ENCODE data around the gene STXBP1. TPM values are rescaled to one million over a fixed set of nuclear protein-coding genes. Genes with fewer than 3 reads are reported as not detected.

Gene STXBP1
- total RNA-seq, 1 donor from 2014 or later, result 10.6 TPM

- no peak for DNase-seq (ENCODE audit: low read depth)
Observed at GRCh38 chr9:127712371-127712770, 100.3 kb downstream of the STXBP1 start.

- DNase-seq (ENCODE audit: low read depth), result no peak
Observed at GRCh38 chr9:127712867-127713266, 100.8 kb downstream of the STXBP1 start.

- DNase-seq (ENCODE audit: low read depth), result no peak
Observed at GRCh38 chr9:127714020-127714750, 102.1 kb downstream of the STXBP1 start.

GRCh38 chr9:127714951-127715469, 102.9 kb downstream of the STXBP1 start:
- peak; percentile 70 for DNase-seq (ENCODE audit: low read depth)

- DNase-seq (ENCODE audit: low read depth), result peak; percentile 98
Observed at GRCh38 chr9:127715470-127716337, 103.6 kb downstream of the STXBP1 start, which contains the start of the genes PTRH1 and TTC16. PTRH1 (minus strand) TSS chr9:127715663; CDS start chr9:127715639, 24 bp downstream. TTC16 (plus strand) TSS chr9:127716079; CDS start chr9:127716146, 67 bp downstream.

GRCh38 chr9:127716412-127716811, 104.3 kb downstream of the STXBP1 start:
- DNase-seq (ENCODE audit: low read depth), result no peak

GRCh38 chr9:127717766-127718165, 105.7 kb downstream of the STXBP1 start:
- no peak for DNase-seq (ENCODE audit: low read depth)

GRCh38 chr9:127720031-127720864, 108.2 kb downstream of the STXBP1 start:
- DNase-seq (ENCODE audit: low read depth), result no peak

- no peak for DNase-seq (ENCODE audit: low read depth)
Observed at GRCh38 chr9:127720865-127721227, 108.8 kb downstream of the STXBP1 start.

- no peak for DNase-seq (ENCODE audit: low read depth)
Observed at GRCh38 chr9:127721391-127721821, 109.3 kb downstream of the STXBP1 start.

- DNase-seq (ENCODE audit: low read depth), result no peak
Observed at GRCh38 chr9:127722055-127722745, 110.1 kb downstream of the STXBP1 start.

- no peak for DNase-seq (ENCODE audit: low read depth)
Observed at GRCh38 chr9:127723013-127723412, 110.9 kb downstream of the STXBP1 start.

- DNase-seq (ENCODE audit: low read depth), result peak; percentile 78
Observed at GRCh38 chr9:127723444-127723843, 111.4 kb downstream of the STXBP1 start.

GRCh38 chr9:127724012-127724411, 111.9 kb downstream of the STXBP1 start:
- DNase-seq (ENCODE audit: low read depth), result no peak

GRCh38 chr9:127726871-127727270, 114.8 kb downstream of the STXBP1 start:
- DNase-seq (ENCODE audit: low read depth), result no peak

GRCh38 chr9:127728808-127729207, 116.7 kb downstream of the STXBP1 start:
- no peak for DNase-seq (ENCODE audit: low read depth)

- no peak for DNase-seq (ENCODE audit: low read depth)
Observed at GRCh38 chr9:127729522-127730256, 117.6 kb downstream of the STXBP1 start.

GRCh38 chr9:127730262-127730661, 118.2 kb downstream of the STXBP1 start:
- DNase-seq (ENCODE audit: low read depth), result no peak

- DNase-seq (ENCODE audit: low read depth), result no peak
Observed at GRCh38 chr9:127730799-127731410, 118.8 kb downstream of the STXBP1 start.

Data from myocyte (in vitro differentiated cells).